Activated T-helper 1 cell treated with anti-CD3 and anti-CD28 coated beads, Interleukin-12 subunit alpha, Interleukin-12 subunit beta, Interleukin-2, Interleukin-4 antibody, amounts not matched to agents 30 ng/mL and 10 ng/mL and 1 ng/mL, durations not matched to agents 14 hours and 24 hours and 36 hours (primary cell): Measurements from ENCODE around the gene NIPAL3. TPM values are rescaled to one million over a fixed set of nuclear protein-coding genes. Genes with fewer than 3 reads are reported as not detected.

Experiments
- DNase-seq: peaks from one replicate; pipeline ENCODE4 v3.0.0; 2021; ENCODE audit warnings: low spot score
- H3K27ac Mint-ChIP-seq: one replicate; pipeline ENCODE4 v1.8.0; 2021; ENCODE audit warnings: mild to moderate bottlenecking, mixed read lengths
- H3K27me3 Mint-ChIP-seq: one replicate; pipeline ENCODE4 v1.8.0; 2022; ENCODE audit warnings: mild to moderate bottlenecking, moderate library complexity, mixed read lengths; ENCODE audit not compliant: insufficient read depth
- H3K36me3 Mint-ChIP-seq: one replicate; pipeline ENCODE4 v1.8.0; 2021; ENCODE audit warnings: low read depth, mixed read lengths
- H3K4me1 Mint-ChIP-seq: one replicate; pipeline ENCODE4 v1.8.0; 2021; ENCODE audit warnings: low read depth, mixed read lengths
- H3K4me3 Mint-ChIP-seq: one replicate; pipeline ENCODE4 v1.8.0; 2021; ENCODE audit warnings: mild to moderate bottlenecking, moderate library complexity, mixed read lengths
- H3K9me3 Mint-ChIP-seq: one replicate; pipeline ENCODE4 v1.8.0; 2021; ENCODE audit warnings: mixed read lengths
- intact Hi-C: fragments of 100-400 bp; cut with micrococcal nuclease; formaldehyde crosslinking; loops from one replicate; pipeline ENCODE4 v1.15.1; 2024
- total RNA-seq: library from RNA; stranded (reverse); gene quantifications from 2 replicates; pipeline ENCODE4 v1.2.3, GENCODE V29; 2022

Gene NIPAL3
- total RNA-seq, 1 donor from 2014 or later: 23.5 TPM

GRCh38 chr1:24393892-24394291 is 21.7 kb upstream of the NIPAL3 start:
- Mint-ChIP-seq H3K36me3 (peaks cover 3% of the 10 kb centered on the region), H3K27me3 (peaks cover 4% of the 10 kb centered on the region), H3K27ac (no peak overlapping the region), H3K4me1 (peaks cover 30% of the 10 kb centered on the region), H3K4me3 (no peak overlapping the region), H3K9me3 (no peaks in the 10 kb centered on the region)
- no peak for DNase-seq
- intact Hi-C loops: loop anchor here (2.0 kb wide), 1 partner anchor 241 kb away; no protein-coding TSS in a partner anchor

GRCh38 chr1:24400065-24400464 is 15.5 kb upstream of the NIPAL3 start:
- no peak overlapping the region for H3K4me3 Mint-ChIP-seq
- H3K9me3 Mint-ChIP-seq: no peaks in the 10 kb centered on the region
- no peak for DNase-seq
- no peaks in the 10 kb centered on the region for H3K4me1 Mint-ChIP-seq
- no peaks in the 10 kb centered on the region for H3K27me3 Mint-ChIP-seq
- intact Hi-C loops: no loop called here
- H3K36me3 Mint-ChIP-seq: peaks cover 11% of the 10 kb centered on the region
- H3K27ac Mint-ChIP-seq: no peak overlapping the region

DNA sequence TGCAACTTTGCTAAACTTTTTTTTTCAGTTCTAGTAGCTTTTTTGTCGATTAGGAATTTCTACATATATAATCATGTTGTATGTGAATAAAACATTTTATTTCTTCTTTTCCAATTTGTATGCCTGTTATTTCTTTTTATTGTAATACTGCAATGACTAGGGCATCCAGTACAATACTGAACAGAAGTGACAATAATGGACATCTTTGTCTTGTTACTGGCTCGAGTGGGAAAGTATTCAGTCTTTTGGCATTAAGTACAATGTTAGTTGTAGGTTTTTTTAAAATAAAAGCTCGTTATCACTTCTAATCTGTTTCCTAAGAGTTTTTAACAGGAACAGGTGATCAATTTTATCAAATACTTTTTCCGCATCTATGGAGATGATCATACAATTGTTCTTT is 11.8 kb upstream of the NIPAL3 start:
- intact Hi-C loops: no loop called here

DNA sequence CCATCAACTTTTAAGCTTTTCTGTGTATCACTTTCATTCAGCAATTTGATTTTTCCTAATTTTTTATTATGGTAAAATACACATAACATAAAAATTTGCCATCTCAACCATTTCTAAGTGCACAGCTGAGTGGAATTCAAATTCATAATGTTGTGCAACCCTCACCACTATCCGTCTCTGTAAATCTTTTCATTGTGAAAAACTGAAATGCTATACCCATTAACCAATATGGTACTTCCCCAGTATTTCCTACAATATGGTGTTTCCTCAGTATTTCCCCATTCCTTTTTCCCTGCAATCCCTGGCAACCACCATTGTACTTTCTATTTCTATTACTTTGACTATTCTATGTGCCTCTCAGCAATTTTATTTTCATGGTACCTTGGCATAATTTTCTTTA is 8.8 kb upstream of the NIPAL3 start:
- intact Hi-C loops: no loop called here
- no peak overlapping the region for H3K4me3 Mint-ChIP-seq

More for the DNA sequence above, 11.8 kb upstream of the NIPAL3 start:
- Mint-ChIP-seq H3K36me3 (peaks cover 13% of the 10 kb centered on the region), H3K9me3 (peaks cover 8% of the 10 kb centered on the region), H3K4me1 (no peaks in the 10 kb centered on the region), H3K27me3 (peaks cover 1% of the 10 kb centered on the region), H3K4me3 (no peak overlapping the region), H3K27ac (no peak overlapping the region)
- DNase-seq: no peak

GRCh38 chr1:24409535-24409934 is 6.1 kb upstream of the NIPAL3 start:
- peaks cover 9% of the 10 kb centered on the region for H3K4me1 Mint-ChIP-seq
- no peak overlapping the region for H3K4me3 Mint-ChIP-seq
- peaks cover 8% of the 10 kb centered on the region for H3K9me3 Mint-ChIP-seq
- H3K27me3 Mint-ChIP-seq: peaks cover 1% of the 10 kb centered on the region
- H3K36me3 Mint-ChIP-seq: peaks cover 2% of the 10 kb centered on the region
- intact Hi-C loops: no loop called here
- DNase-seq: no peak
- H3K27ac Mint-ChIP-seq: no peak overlapping the region

More for the DNA sequence above, 8.8 kb upstream of the NIPAL3 start:
- peaks cover 2% of the 10 kb centered on the region for H3K36me3 Mint-ChIP-seq
- H3K27me3 Mint-ChIP-seq: peaks cover 1% of the 10 kb centered on the region
- no peak for DNase-seq
- H3K9me3 Mint-ChIP-seq: peaks cover 8% of the 10 kb centered on the region
- no peak overlapping the region for H3K27ac Mint-ChIP-seq
- peaks cover 2% of the 10 kb centered on the region for H3K4me1 Mint-ChIP-seq

- peaks cover 8% of the 10 kb centered on the region for H3K9me3 Mint-ChIP-seq
- H3K36me3 Mint-ChIP-seq: peaks cover 2% of the 10 kb centered on the region
- no peak overlapping the region for H3K27ac Mint-ChIP-seq
- H3K4me3 Mint-ChIP-seq: no peak overlapping the region
- intact Hi-C loops: loop anchor here (10.0 kb wide), 2 partner anchors 334 to 436 kb away; partner anchors contain the start of gene CLIC4
- no peak for DNase-seq
- H3K4me1 Mint-ChIP-seq: peaks cover 17% of the 10 kb centered on the region
- peaks cover 1% of the 10 kb centered on the region for H3K27me3 Mint-ChIP-seq
Measured at GRCh38 chr1:24410750-24411149, 4.9 kb upstream of the NIPAL3 start.

GRCh38 chr1:24411963-24412362 is 3.6 kb upstream of the NIPAL3 start:
- Mint-ChIP-seq H3K27me3 (peaks cover 1% of the 10 kb centered on the region), H3K36me3 (peaks cover under 1% of the 10 kb centered on the region), H3K4me1 (peaks cover 28% of the 10 kb centered on the region), H3K4me3 (peak overlapping the region; percentile 2), H3K9me3 (peaks cover 8% of the 10 kb centered on the region), H3K27ac (no peak overlapping the region)
- intact Hi-C loops: loop anchor here (10.0 kb wide), 2 partner anchors 333 to 437 kb away; partner anchors contain the start of gene CLIC4
- no peak for DNase-seq

- intact Hi-C loops: loop anchor here (10.0 kb wide), 2 partner anchors 332 to 438 kb away; partner anchors contain the start of gene CLIC4
- H3K4me3 Mint-ChIP-seq: peak overlapping the region; percentile 2
- no peak for DNase-seq
Measured at GRCh38 chr1:24412408-24412807, 3.2 kb upstream of the NIPAL3 start.

DNA sequence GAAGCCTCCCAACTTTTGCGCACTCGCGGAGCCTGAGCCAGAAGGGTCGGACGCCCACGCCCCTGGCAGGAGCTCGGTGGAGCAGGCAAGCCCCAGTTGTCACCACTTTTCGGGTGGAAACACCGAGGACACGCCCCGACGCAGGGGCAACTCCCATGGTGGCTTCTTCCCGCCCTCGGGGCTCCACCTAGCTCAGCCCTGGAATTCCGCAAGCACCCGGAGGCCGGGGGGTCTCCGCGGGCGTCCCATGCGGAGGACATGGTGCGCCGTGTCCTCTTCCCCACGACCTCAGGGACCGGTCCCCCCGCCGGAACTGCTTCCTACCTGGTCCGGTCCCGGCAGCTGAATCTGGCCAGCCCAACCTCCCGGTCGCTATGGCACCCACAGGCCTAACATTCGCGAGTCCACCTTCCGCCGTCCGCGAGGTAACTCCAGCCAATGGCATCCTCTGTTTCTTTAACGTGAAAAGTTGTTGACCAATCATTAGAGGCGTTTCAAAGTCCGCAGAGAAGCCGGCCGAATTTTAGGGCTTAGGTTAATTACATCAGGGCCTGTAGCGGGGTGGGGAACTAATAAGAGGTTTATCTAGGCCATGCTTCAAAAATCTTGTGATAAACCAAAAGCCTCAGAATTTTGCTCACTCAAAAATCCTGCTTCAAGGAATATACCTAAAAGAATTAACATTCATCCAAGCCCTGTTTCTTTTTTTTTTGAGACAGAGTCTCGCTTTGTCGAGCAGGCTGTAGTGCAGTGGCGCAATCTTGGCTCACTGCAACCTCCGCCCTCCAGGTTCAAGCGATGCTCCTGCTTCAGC is 2.0 kb upstream of the NIPAL3 start, which contains the start of gene STPG1:
TSS of gene STPG1 (minus strand) at position 433 of the 814 bp plus-strand sequence. CDS start 12,394 bp downstream, outside the sequence.
- DNase-seq: peak; percentile 75
- Mint-ChIP-seq H3K4me1 (peaks cover 40% of the 10 kb centered on the region), H3K27me3 (no peaks in the 10 kb centered on the region), H3K4me3 (peak within 1 kb of the TSS; percentile 88), H3K27ac (peak within 1 kb of the TSS; percentile 86), H3K36me3 (peaks cover 2% of the 10 kb centered on the region), H3K9me3 (no peaks in the 10 kb centered on the region)
- intact Hi-C loops: loop anchor here (2.0 to 10.0 kb wide), 3 partner anchors 75 to 439 kb away; partner anchors contain the start of gene CLIC4

More at GRCh38 chr1:24412408-24412807, 3.2 kb upstream of the NIPAL3 start:
- peaks cover 32% of the 10 kb centered on the region for H3K4me1 Mint-ChIP-seq
- no peak overlapping the region for H3K27ac Mint-ChIP-seq
- H3K36me3 Mint-ChIP-seq: no peaks in the 10 kb centered on the region
- no peaks in the 10 kb centered on the region for H3K27me3 Mint-ChIP-seq
- peaks cover 8% of the 10 kb centered on the region for H3K9me3 Mint-ChIP-seq

DNA sequence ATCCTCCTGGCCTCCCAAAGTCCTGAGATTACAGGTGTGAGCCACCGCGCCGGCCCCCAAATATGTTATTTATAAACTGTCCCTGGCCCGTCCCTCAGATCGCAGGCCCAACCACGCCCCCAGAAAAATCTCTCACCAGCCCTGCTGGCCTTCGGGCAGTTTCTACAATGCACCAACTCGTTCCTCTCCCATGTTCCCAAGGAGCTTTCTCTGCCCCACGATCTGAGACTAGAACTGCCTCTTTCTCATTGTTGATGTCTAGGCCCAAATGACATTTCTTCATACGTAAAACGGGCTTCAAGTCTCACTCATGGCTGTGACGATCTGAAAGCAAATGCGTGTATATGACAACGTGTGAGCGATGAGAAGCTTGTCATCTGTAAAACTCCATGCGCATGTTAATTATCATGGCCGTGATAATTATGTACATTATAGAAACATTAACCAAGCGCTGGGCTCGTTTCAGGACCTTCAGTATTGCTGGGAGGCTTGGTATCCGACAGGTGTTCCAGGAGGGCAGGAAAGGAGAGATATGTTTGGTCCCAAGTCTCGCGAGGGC is 748 bp upstream of the NIPAL3 start:
- H3K4me3 Mint-ChIP-seq: peak overlapping the region; percentile 97
- peak overlapping the region; percentile 78 for H3K27ac Mint-ChIP-seq
- no peak for DNase-seq
- H3K27me3 Mint-ChIP-seq: no peaks in the 10 kb centered on the region
- intact Hi-C loops: loop anchor here (1.0 to 10.0 kb wide), 11 partner anchors 23 to 817 kb away; partner anchors contain the start of genes CLIC4, RCAN3, SRRM1 and SYF2
- peaks cover 51% of the 10 kb centered on the region for H3K4me1 Mint-ChIP-seq
- peaks cover 10% of the 10 kb centered on the region for H3K36me3 Mint-ChIP-seq
- H3K9me3 Mint-ChIP-seq: no peaks in the 10 kb centered on the region

DNA sequence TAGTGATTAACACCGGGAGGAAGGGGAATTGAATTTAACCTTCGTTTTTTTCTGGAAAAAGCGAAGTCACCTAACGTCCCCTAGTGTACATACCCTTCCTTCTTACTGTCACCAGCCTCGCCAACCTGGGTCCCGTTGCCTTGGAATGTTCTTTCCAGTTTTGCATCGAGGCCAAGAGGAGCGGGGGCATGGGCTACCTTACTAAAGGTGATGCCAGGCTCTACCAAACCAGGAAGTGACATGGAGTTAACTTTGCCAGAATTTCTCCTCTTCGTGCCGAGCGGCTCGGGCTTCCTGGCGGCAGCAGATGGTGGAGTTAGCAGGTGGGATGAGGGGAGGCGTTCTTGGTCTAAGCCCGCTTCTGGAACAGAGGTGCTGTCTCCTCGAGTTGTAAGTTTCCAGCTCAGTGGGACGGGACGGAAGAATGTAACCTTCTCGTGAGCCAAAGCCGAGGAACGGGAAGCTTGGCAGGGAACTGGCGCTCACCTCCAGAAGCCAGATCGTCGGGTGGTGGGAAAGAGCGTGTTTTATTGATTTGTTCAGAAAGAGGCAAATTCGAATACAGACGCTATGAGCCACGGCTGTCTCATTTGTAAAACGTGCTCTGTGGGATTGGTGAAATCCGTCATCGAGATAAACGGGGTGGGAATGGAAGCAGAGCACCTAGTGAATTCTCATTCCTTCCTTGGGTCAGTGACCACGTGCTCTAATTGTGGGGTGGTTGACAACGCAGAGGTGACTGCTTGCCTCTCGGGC is 486 bp downstream of the NIPAL3 start:
- intact Hi-C loops: loop anchor here (1.0 to 10.0 kb wide), 11 partner anchors 24 to 816 kb away; partner anchors contain the start of genes CLIC4, RCAN3, SRRM1 and SYF2
- no peak for DNase-seq
- peak overlapping the region; percentile 78 for H3K27ac Mint-ChIP-seq
- H3K36me3 Mint-ChIP-seq: peaks cover 13% of the 10 kb centered on the region
- no peaks in the 10 kb centered on the region for H3K9me3 Mint-ChIP-seq
- H3K4me1 Mint-ChIP-seq: peaks cover 51% of the 10 kb centered on the region
- H3K27me3 Mint-ChIP-seq: no peaks in the 10 kb centered on the region
- peak overlapping the region; percentile 97 for H3K4me3 Mint-ChIP-seq

DNA sequence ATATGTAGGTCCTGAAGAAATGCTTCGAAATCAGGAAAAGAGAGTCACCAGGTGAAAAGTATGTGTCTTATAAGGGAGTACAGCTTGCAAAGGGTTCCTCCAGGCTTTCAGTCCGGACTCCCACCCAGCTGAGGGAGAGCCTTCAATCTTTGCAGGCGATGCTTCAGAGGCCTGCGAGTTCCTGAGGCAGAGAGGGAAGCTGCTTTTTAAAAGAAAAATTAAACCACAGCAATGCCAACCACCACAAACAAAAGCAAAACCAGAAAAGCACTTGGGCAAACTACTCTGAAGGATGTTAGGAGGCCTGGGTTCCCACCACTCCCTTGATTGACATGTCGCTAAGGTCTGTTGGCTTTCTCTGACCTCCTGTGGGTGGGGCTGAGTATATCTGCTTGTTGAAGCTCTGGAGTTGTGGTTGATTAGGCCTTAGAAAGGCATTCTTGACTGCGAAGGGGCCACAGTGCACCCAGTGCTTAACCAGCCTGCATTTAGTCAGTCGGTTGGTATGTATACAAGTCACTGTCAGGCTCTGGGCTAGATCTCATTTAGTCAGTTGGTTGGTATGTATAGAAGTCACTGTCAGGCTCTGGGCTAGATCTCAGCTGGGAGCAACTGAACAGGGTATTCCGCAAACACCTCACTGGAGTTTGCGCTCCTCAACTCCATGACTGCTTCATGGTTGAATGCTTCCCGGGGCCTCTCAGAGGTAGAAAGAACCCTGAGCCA is 1.2 kb downstream of the NIPAL3 start:
- peaks cover 17% of the 10 kb centered on the region for H3K36me3 Mint-ChIP-seq
- intact Hi-C loops: loop anchor here (10.0 kb wide), 2 partner anchors 328 to 442 kb away; partner anchors contain the start of gene CLIC4
- H3K4me3 Mint-ChIP-seq: peak overlapping the region; percentile 97
- H3K27me3 Mint-ChIP-seq: no peaks in the 10 kb centered on the region
- peaks cover 48% of the 10 kb centered on the region for H3K4me1 Mint-ChIP-seq
- peak overlapping the region; percentile 78 for H3K27ac Mint-ChIP-seq
- DNase-seq: peak; percentile 56
- no peaks in the 10 kb centered on the region for H3K9me3 Mint-ChIP-seq
